ENCODE data around the gene BMS1. TPM values are rescaled to one million over a fixed set of nuclear protein-coding genes. Genes with fewer than 3 reads are reported as not detected.
"Not testable (repeated sequence)": the region's sequence is repeated elsewhere in the genome, so short reads cannot be mapped to it uniquely, and the experiment has no call there.

Gene BMS1
- polyA plus RNA-seq, 2 donors: 4.5 to 8.2 TPM

- no peaks in the 10 kb centered on the region for H3K27me3 ChIP-seq (ENCODE audit: control insufficient read depth in 1 of 2, insufficient read depth in 2 of 2, low read length in 2 of 2)
- H3K4me1 ChIP-seq (ENCODE audit: control insufficient read depth in 2 of 2, insufficient read depth in 2 of 2, low read length in 1 of 2): peaks cover 0 to 2% of the 10 kb centered on the region in 2 donors
- H3K27ac ChIP-seq (ENCODE audit: low read depth in 2 of 2, low read length in 1 of 2): peak overlapping the region; percentile 96 to 98
- peaks cover 0 to 4% of the 10 kb centered on the region in 2 donors for H3K36me3 ChIP-seq (ENCODE audit: control insufficient read depth in 2 of 2, insufficient read depth in 2 of 2, low read length in 1 of 2)
- peak overlapping the region; percentile 65 to 79 for H3K4me3 ChIP-seq (ENCODE audit: low read depth in 1 of 2, low read length in 2 of 2)
- WGBS, 2 donors: 27 to 28% methylated on average over 18 of the region's 18 CpGs
- no peaks in the 10 kb centered on the region for H3K9me3 ChIP-seq (ENCODE audit: control insufficient read depth in 2 of 2, insufficient read depth in 1 of 2, low read depth in 1 of 2, low read length in 1 of 2)
Measured at GRCh38 chr10:42781893-42782445, 626 bp upstream of the BMS1 start.

- Histone ChIP-seq H3K36me3 (ENCODE audit: control insufficient read depth in 2 of 2, insufficient read depth in 2 of 2, low read length in 1 of 2) (peaks cover 0 to 4% of the 10 kb centered on the region in 2 donors), H3K4me1 (ENCODE audit: control insufficient read depth in 2 of 2, insufficient read depth in 2 of 2, low read length in 1 of 2) (peaks cover 0 to 2% of the 10 kb centered on the region in 2 donors), H3K27ac (ENCODE audit: low read depth in 2 of 2, low read length in 1 of 2) (peak overlapping the region; percentile 96 to 98), H3K4me3 (ENCODE audit: low read depth in 1 of 2, low read length in 2 of 2) (peak overlapping the region; percentile 65 to 79), H3K27me3 (ENCODE audit: control insufficient read depth in 1 of 2, insufficient read depth in 2 of 2, low read length in 2 of 2) (no peaks in the 10 kb centered on the region), H3K9me3 (ENCODE audit: control insufficient read depth in 2 of 2, insufficient read depth in 1 of 2, low read depth in 1 of 2, low read length in 1 of 2) (no peaks in the 10 kb centered on the region)
- 2% methylated on average over 11 of the region's 11 CpGs for WGBS, 2 donors
Measured at GRCh38 chr10:42783181-42783549, 570 bp downstream of the BMS1 start.

GRCh38 chr10:42785759-42786158, 3.2 kb downstream of the BMS1 start:
- 87 to 88% methylated on average over 6 of the region's 6 CpGs for WGBS, 2 donors
- Histone ChIP-seq H3K9me3 (ENCODE audit: control insufficient read depth in 2 of 2, insufficient read depth in 1 of 2, low read depth in 1 of 2, low read length in 1 of 2) (no peaks in the 10 kb centered on the region), H3K27ac (ENCODE audit: low read depth in 2 of 2, low read length in 1 of 2) (no peak overlapping the region), H3K4me1 (ENCODE audit: control insufficient read depth in 2 of 2, insufficient read depth in 2 of 2, low read length in 1 of 2) (peaks cover 0 to 2% of the 10 kb centered on the region in 2 donors), H3K27me3 (ENCODE audit: control insufficient read depth in 1 of 2, insufficient read depth in 2 of 2, low read length in 2 of 2) (no peaks in the 10 kb centered on the region), H3K36me3 (ENCODE audit: control insufficient read depth in 2 of 2, insufficient read depth in 2 of 2, low read length in 1 of 2) (peaks cover 0 to 12% of the 10 kb centered on the region in 2 donors), H3K4me3 (ENCODE audit: low read depth in 1 of 2, low read length in 2 of 2) (no peak overlapping the region)

- 84 to 90% methylated on average over 3 of the region's 3 CpGs for WGBS, 2 donors
- Histone ChIP-seq H3K9me3 (ENCODE audit: control insufficient read depth in 2 of 2, insufficient read depth in 1 of 2, low read depth in 1 of 2, low read length in 1 of 2) (no peaks in the 10 kb centered on the region), H3K27me3 (ENCODE audit: control insufficient read depth in 1 of 2, insufficient read depth in 2 of 2, low read length in 2 of 2) (no peaks in the 10 kb centered on the region), H3K4me3 (ENCODE audit: low read depth in 1 of 2, low read length in 2 of 2) (no peak overlapping the region), H3K4me1 (ENCODE audit: control insufficient read depth in 2 of 2, insufficient read depth in 2 of 2, low read length in 1 of 2) (no peaks in the 10 kb centered on the region), H3K36me3 (ENCODE audit: control insufficient read depth in 2 of 2, insufficient read depth in 2 of 2, low read length in 1 of 2) (peaks cover 10 to 26% of the 10 kb centered on the region in 2 donors), H3K27ac (ENCODE audit: low read depth in 2 of 2, low read length in 1 of 2) (no peak overlapping the region)
Measured at GRCh38 chr10:42790835-42791234, 8.2 kb downstream of the BMS1 start.

- H3K4me1 ChIP-seq (ENCODE audit: control insufficient read depth in 2 of 2, insufficient read depth in 2 of 2, low read length in 1 of 2): no peaks in the 10 kb centered on the region
- no peaks in the 10 kb centered on the region for H3K27me3 ChIP-seq (ENCODE audit: control insufficient read depth in 1 of 2, insufficient read depth in 2 of 2, low read length in 2 of 2)
- no peak overlapping the region for H3K4me3 ChIP-seq (ENCODE audit: low read depth in 1 of 2, low read length in 2 of 2)
- no peaks in the 10 kb centered on the region for H3K9me3 ChIP-seq (ENCODE audit: control insufficient read depth in 2 of 2, insufficient read depth in 1 of 2, low read depth in 1 of 2, low read length in 1 of 2)
- H3K27ac ChIP-seq (ENCODE audit: low read depth in 2 of 2, low read length in 1 of 2): no peak overlapping the region
- H3K36me3 ChIP-seq (ENCODE audit: control insufficient read depth in 2 of 2, insufficient read depth in 2 of 2, low read length in 1 of 2): peaks cover 33 to 40% of the 10 kb centered on the region in 2 donors
- 78 to 94% methylated on average over 2 of the region's 2 CpGs for WGBS, 2 donors
Measured at GRCh38 chr10:42795701-42796100, 13.1 kb downstream of the BMS1 start.

- Histone ChIP-seq H3K4me1 (ENCODE audit: control insufficient read depth in 2 of 2, insufficient read depth in 2 of 2, low read length in 1 of 2) (no peaks in the 10 kb centered on the region), H3K36me3 (ENCODE audit: control insufficient read depth in 2 of 2, insufficient read depth in 2 of 2, low read length in 1 of 2) (peaks cover 21 to 23% of the 10 kb centered on the region in 2 donors), H3K27me3 (ENCODE audit: control insufficient read depth in 1 of 2, insufficient read depth in 2 of 2, low read length in 2 of 2) (no peaks in the 10 kb centered on the region), H3K4me3 (ENCODE audit: low read depth in 1 of 2, low read length in 2 of 2) (no peak overlapping the region), H3K27ac (ENCODE audit: low read depth in 2 of 2, low read length in 1 of 2) (no peak overlapping the region), H3K9me3 (ENCODE audit: control insufficient read depth in 2 of 2, insufficient read depth in 1 of 2, low read depth in 1 of 2, low read length in 1 of 2) (no peaks in the 10 kb centered on the region)
Measured at GRCh38 chr10:42801135-42801534, 18.5 kb downstream of the BMS1 start.

- H3K4me1 ChIP-seq (ENCODE audit: control insufficient read depth in 2 of 2, insufficient read depth in 2 of 2, low read length in 1 of 2): no peaks in the 10 kb centered on the region
- H3K27ac ChIP-seq (ENCODE audit: low read depth in 2 of 2, low read length in 1 of 2): no peak overlapping the region
- 92 to 93% methylated on average over 3 of the region's 3 CpGs for WGBS, 2 donors
- H3K36me3 ChIP-seq (ENCODE audit: control insufficient read depth in 2 of 2, insufficient read depth in 2 of 2, low read length in 1 of 2): peaks cover 10 to 12% of the 10 kb centered on the region in 2 donors
- H3K9me3 ChIP-seq (ENCODE audit: control insufficient read depth in 2 of 2, insufficient read depth in 1 of 2, low read depth in 1 of 2, low read length in 1 of 2): no peaks in the 10 kb centered on the region
- no peak overlapping the region for H3K4me3 ChIP-seq (ENCODE audit: low read depth in 1 of 2, low read length in 2 of 2)
- H3K27me3 ChIP-seq (ENCODE audit: control insufficient read depth in 1 of 2, insufficient read depth in 2 of 2, low read length in 2 of 2): no peaks in the 10 kb centered on the region
Measured at GRCh38 chr10:42802876-42803275, 20.3 kb downstream of the BMS1 start.

- WGBS, 2 donors: 95 to 97% methylated on average over 4 of the region's 4 CpGs
- no peak overlapping the region for H3K4me3 ChIP-seq (ENCODE audit: low read depth in 1 of 2, low read length in 2 of 2)
- H3K4me1 ChIP-seq (ENCODE audit: control insufficient read depth in 2 of 2, insufficient read depth in 2 of 2, low read length in 1 of 2): no peaks in the 10 kb centered on the region
- no peaks in the 10 kb centered on the region for H3K27me3 ChIP-seq (ENCODE audit: control insufficient read depth in 1 of 2, insufficient read depth in 2 of 2, low read length in 2 of 2)
- H3K36me3 ChIP-seq (ENCODE audit: control insufficient read depth in 2 of 2, insufficient read depth in 2 of 2, low read length in 1 of 2): peaks cover 0 to 9% of the 10 kb centered on the region in 2 donors
- H3K27ac ChIP-seq (ENCODE audit: low read depth in 2 of 2, low read length in 1 of 2): no peak overlapping the region
- peaks cover 0 to 4% of the 10 kb centered on the region in 2 donors for H3K9me3 ChIP-seq (ENCODE audit: control insufficient read depth in 2 of 2, insufficient read depth in 1 of 2, low read depth in 1 of 2, low read length in 1 of 2)
Measured at GRCh38 chr10:42809676-42810075, 27.1 kb downstream of the BMS1 start.

GRCh38 chr10:42812028-42812427, 29.4 kb downstream of the BMS1 start:
- peaks cover 0 to 9% of the 10 kb centered on the region in 2 donors for H3K36me3 ChIP-seq (ENCODE audit: control insufficient read depth in 2 of 2, insufficient read depth in 2 of 2, low read length in 1 of 2)
- WGBS, 2 donors: 89% methylated on average over 4 of the region's 4 CpGs

GRCh38 chr10:42813989-42814687, 31.5 kb downstream of the BMS1 start:
- H3K36me3 ChIP-seq (ENCODE audit: control insufficient read depth in 2 of 2, insufficient read depth in 2 of 2, low read length in 1 of 2): peaks cover 4 to 16% of the 10 kb centered on the region in 2 donors
- not testable (repeated sequence) for H3K4me1 ChIP-seq (ENCODE audit: control insufficient read depth in 2 of 2, insufficient read depth in 2 of 2, low read length in 1 of 2); H3K9me3 ChIP-seq (ENCODE audit: control insufficient read depth in 2 of 2, insufficient read depth in 1 of 2, low read depth in 1 of 2, low read length in 1 of 2); H3K4me3 ChIP-seq (ENCODE audit: low read depth in 1 of 2, low read length in 2 of 2); H3K27me3 ChIP-seq (ENCODE audit: control insufficient read depth in 1 of 2, insufficient read depth in 2 of 2, low read length in 2 of 2); H3K27ac ChIP-seq (ENCODE audit: low read depth in 2 of 2, low read length in 1 of 2)
- 88 to 91% methylated on average over 5 of the region's 5 CpGs for WGBS, 2 donors

More at GRCh38 chr10:42812028-42812427, 29.4 kb downstream of the BMS1 start:
- Histone ChIP-seq H3K9me3 (ENCODE audit: control insufficient read depth in 2 of 2, insufficient read depth in 1 of 2, low read depth in 1 of 2, low read length in 1 of 2) (peaks cover 0 to 4% of the 10 kb centered on the region in 2 donors), H3K27ac (ENCODE audit: low read depth in 2 of 2, low read length in 1 of 2) (no peak overlapping the region), H3K4me3 (ENCODE audit: low read depth in 1 of 2, low read length in 2 of 2) (no peak overlapping the region), H3K4me1 (ENCODE audit: control insufficient read depth in 2 of 2, insufficient read depth in 2 of 2, low read length in 1 of 2) (no peaks in the 10 kb centered on the region), H3K27me3 (ENCODE audit: control insufficient read depth in 1 of 2, insufficient read depth in 2 of 2, low read length in 2 of 2) (no peaks in the 10 kb centered on the region)
